Breast epithelium (tissue), 4 donors: ENCODE measurements around the gene NKX2-3. TPM values are rescaled to one million over a fixed set of nuclear protein-coding genes. Genes with fewer than 3 reads are reported as not detected.

Source experiments
- DNase-seq, 2 donors: peaks; one replicate each; pipeline ENCODE4 v3.0.0-alpha.2; 2019; ENCODE audit warnings: low spot score in 2 of 2
- H3K27ac ChIP-seq, 2 donors: fragments of 200-600 bp; sonication (generic) in 1 of 2; one replicate each; pipeline ENCODE4 v1.5.1; 2016 to 2019; ENCODE audit warnings: mild to moderate bottlenecking in 1 of 2
- H3K27me3 ChIP-seq, 2 donors: fragments of 200-600 bp; sonication (generic) in 1 of 2; one replicate each; pipeline versions ENCODE4 v1.5.1 to v1.6.0; 2017 to 2019; ENCODE audit warnings: control low read depth in 1 of 2, mild to moderate bottlenecking in 1 of 2
- H3K36me3 ChIP-seq: fragments of 200-600 bp; one replicate; pipeline ENCODE4 v1.5.1; 2019
- H3K4me1 ChIP-seq, 2 donors: fragments of 200-600 bp; sonication (generic); one replicate each; pipeline ENCODE4 v1.5.1; 2016 to 2019; ENCODE audit warnings: control low read depth in 1 of 2
- H3K4me3 ChIP-seq, 3 donors: fragments of 200-600 bp; sonication (generic); 1 replicate in 2 of 3; 2 replicates in 1 of 3; pipeline ENCODE4 v1.5.1; 2016 to 2019; ENCODE audit warnings: mild to moderate bottlenecking in 3 of 3, moderate library complexity in 2 of 3
- H3K9me3 ChIP-seq, 2 donors: fragments of 200-600 bp; sonication (generic) in 1 of 2; one replicate each; pipeline ENCODE4 v1.5.1; 2016 to 2019; ENCODE audit warnings: control low read depth in 1 of 2
- POLR2A ChIP-seq: fragments of 450-650 bp; IDR thresholded peaks from one replicate; pipeline ENCODE4 v1.6.1; 2016; ENCODE audit warnings: antibody characterized with exemption, mild to moderate bottlenecking, moderate library complexity
- POLR2AphosphoS5 ChIP-seq, 3 donors: sonication (generic); formaldehyde crosslinking; IDR thresholded peaks; one replicate each; pipeline ENCODE4 v1.6.1; 2017; ENCODE audit warnings: antibody characterized with exemption in 3 of 3
- intact Hi-C: fragments of 100-400 bp; cut with DNase I; formaldehyde crosslinking; loops from one replicate; pipeline ENCODE4 v1.15.1; 2023; ENCODE audit warnings: low total_unique reads
- total RNA-seq, 3 donors: library from RNA; depleted of rRNA; stranded (reverse); fragments of >200 nt; gene quantifications; one replicate each; pipeline ENCODE4 v1.1.0, GENCODE V29; 2016
- TF ChIP-seq, protein P1 (sequence below), 3 donors: fragments of 450-650 bp; IDR thresholded peaks; one replicate each; pipeline ENCODE4 v1.5.1; 2016 to 2017; ENCODE audit warnings: antibody characterized with exemption in 3 of 3, mild to moderate bottlenecking in 3 of 3, moderate library complexity in 3 of 3

The NKX2-3 gene
- total RNA-seq, 3 donors from 2014 or later = 0.15 TPM; not detected in 2

DNA sequence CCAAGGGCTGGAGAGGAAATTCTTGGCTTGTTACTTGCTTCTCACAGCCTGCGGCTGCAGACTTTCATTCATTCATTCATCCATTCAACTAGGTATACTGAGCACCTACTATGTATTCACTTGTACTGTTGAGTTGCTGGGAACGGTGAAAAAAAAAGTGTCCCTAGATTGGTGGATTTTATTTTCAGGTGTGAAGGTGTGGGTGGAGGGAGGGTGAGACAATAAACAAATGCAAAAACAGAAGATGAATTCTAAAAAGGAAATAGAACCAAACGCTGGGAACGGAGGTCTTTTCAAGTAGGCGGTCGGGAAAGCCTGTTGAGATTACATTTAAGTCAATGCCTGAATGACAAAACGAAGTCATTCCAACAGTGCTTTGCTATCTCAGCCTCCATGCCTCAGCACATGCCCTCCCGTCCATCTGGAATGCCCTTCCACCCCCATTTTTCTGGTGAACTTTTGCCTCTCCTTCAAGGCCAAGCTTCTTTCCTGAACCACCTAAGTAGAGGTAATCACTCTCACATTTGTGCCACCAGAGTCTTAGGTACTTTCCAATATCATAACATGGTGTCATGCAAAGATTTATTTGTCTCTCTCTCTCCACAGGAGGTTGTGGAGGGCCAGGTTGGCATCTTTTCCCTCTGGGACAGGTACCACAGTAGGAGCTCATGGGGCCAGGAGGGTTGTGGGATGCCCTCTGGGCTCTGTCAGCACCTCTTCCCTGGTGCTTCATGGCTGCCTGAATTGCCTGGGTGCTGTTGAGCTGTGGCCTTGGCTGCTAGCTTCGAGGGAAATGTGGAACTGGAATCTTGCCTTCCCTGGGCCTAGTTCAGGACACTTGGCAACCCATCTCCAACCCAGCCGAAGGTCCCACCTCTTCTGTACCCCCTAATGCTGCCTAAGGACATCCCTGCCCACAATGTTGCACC, 5.5 kb downstream of the NKX2-3 start:
- no peak for DNase-seq
- peaks cover 5 to 97% of the 10 kb centered on the region in 2 donors for H3K27me3 ChIP-seq
- H3K4me3 ChIP-seq = no peak overlapping the region
- TF ChIP-seq, protein P1, sequence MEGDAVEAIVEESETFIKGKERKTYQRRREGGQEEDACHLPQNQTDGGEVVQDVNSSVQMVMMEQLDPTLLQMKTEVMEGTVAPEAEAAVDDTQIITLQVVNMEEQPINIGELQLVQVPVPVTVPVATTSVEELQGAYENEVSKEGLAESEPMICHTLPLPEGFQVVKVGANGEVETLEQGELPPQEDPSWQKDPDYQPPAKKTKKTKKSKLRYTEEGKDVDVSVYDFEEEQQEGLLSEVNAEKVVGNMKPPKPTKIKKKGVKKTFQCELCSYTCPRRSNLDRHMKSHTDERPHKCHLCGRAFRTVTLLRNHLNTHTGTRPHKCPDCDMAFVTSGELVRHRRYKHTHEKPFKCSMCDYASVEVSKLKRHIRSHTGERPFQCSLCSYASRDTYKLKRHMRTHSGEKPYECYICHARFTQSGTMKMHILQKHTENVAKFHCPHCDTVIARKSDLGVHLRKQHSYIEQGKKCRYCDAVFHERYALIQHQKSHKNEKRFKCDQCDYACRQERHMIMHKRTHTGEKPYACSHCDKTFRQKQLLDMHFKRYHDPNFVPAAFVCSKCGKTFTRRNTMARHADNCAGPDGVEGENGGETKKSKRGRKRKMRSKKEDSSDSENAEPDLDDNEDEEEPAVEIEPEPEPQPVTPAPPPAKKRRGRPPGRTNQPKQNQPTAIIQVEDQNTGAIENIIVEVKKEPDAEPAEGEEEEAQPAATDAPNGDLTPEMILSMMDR (IDR thresholded peaks at IDR 0.05) = no peak
- no peak for TF ChIP-seq POLR2AphosphoS5 (IDR thresholded peaks at IDR 0.05)
- no peak for TF ChIP-seq POLR2A
- no peaks in the 10 kb centered on the region for H3K36me3 ChIP-seq
- intact Hi-C loops = no loop called here
- no peak overlapping the region for H3K27ac ChIP-seq
- H3K4me1 ChIP-seq = peaks cover 4 to 14% of the 10 kb centered on the region in 2 donors
- no peaks in the 10 kb centered on the region for H3K9me3 ChIP-seq

DNA sequence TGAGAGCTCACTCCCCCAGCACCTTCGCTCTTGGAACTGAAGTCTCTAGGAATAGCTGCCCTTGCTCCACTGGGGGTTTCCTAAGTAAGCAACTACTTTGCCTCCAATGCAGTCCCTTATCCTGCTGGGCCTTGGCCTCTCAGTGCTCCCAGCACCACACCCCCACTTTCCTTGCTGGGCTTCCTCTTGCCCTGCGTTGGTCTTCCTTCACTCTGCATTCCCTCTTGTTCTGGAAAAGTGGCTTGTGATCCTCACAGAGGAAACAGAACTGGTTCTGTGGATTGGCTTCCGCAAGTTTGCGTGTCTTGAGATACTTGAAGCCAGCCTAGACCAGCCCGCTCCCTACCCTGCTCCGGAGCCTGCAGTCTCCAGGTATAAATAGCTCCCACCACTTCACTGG, 6.4 kb downstream of the NKX2-3 start:
- Histone ChIP-seq H3K4me1 (peaks cover 4 to 14% of the 10 kb centered on the region in 2 donors), H3K27ac (no peak overlapping the region), H3K9me3 (no peaks in the 10 kb centered on the region), H3K27me3 (peaks cover 0 to 90% of the 10 kb centered on the region in 2 donors), H3K4me3 (no peak overlapping the region), H3K36me3 (no peaks in the 10 kb centered on the region)
- TF ChIP-seq POLR2A = no peak
- no peak for TF ChIP-seq POLR2AphosphoS5 (IDR thresholded peaks at IDR 0.05)
- TF ChIP-seq, protein P1 (IDR thresholded peaks at IDR 0.05) = no peak
- no peak for DNase-seq
- intact Hi-C loops = no loop called here

DNA sequence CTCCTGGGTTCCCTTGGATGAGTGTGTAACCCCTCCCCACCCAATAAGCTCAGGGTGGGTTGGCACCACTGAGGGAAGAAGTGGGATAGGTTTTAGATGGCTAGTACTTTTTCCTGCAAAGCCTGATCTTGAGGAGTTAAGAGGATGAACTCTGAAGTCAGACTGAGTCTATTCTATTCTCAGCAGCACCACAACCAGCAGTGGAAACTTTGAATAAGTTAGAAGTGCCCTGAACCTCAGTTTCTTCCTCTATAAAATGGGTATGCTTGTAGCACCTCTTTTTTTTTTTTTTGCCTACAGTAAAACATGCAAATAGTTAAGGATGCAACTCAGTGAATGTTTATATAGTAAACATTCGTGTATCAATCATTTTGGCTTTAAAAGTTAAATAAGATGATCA, 7.1 kb downstream of the NKX2-3 start:
- H3K9me3 ChIP-seq = no peaks in the 10 kb centered on the region
- H3K27ac ChIP-seq = no peak overlapping the region
- no peak overlapping the region for H3K4me3 ChIP-seq
- intact Hi-C loops = loop anchor here (1.0 to 5.0 kb wide), 3 partner anchors 20 to 1023 kb away; no protein-coding TSS in a partner anchor
- TF ChIP-seq POLR2AphosphoS5 (IDR thresholded peaks at IDR 0.05) = no peak
- TF ChIP-seq, protein P1 (IDR thresholded peaks at IDR 0.05) = no peak
- TF ChIP-seq POLR2A = no peak
- DNase-seq = no peak
- peaks cover 4 to 9% of the 10 kb centered on the region in 2 donors for H3K4me1 ChIP-seq
- peaks cover 0 to 89% of the 10 kb centered on the region in 2 donors for H3K27me3 ChIP-seq
- no peaks in the 10 kb centered on the region for H3K36me3 ChIP-seq

DNA sequence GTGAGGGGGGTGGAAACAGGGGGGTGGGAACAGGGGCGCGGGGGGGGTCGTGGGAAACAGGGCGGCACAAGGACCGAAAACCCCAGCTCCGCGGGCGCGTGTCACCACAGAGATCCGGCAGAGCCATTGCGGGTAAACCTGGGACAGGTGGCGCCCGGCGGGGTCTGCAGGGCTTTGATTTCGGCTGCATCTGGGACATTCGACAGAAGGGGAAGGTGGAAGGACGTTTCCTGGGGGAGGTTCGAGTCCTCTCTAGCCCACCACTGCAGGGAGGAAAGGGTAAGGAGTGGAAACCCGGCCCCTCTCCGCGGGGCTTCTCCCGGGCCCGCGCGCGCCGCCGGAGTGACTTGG, 7.5 kb downstream of the NKX2-3 start:
- Histone ChIP-seq H3K27me3 (peaks cover 0 to 88% of the 10 kb centered on the region in 2 donors), H3K36me3 (no peaks in the 10 kb centered on the region), H3K27ac (no peak overlapping the region), H3K4me1 (peaks cover 4 to 6% of the 10 kb centered on the region in 2 donors), H3K9me3 (no peaks in the 10 kb centered on the region), H3K4me3 (peak overlapping the region in 2 of 3 donors; percentile 29 to 55)
- intact Hi-C loops = loop anchor here (1.0 to 5.0 kb wide), 3 partner anchors 20 to 1023 kb away; no protein-coding TSS in a partner anchor
- no peak for DNase-seq
- TF ChIP-seq, protein P1 (IDR thresholded peaks at IDR 0.05) = no peak
- no peak for TF ChIP-seq POLR2A
- TF ChIP-seq POLR2AphosphoS5 (IDR thresholded peaks at IDR 0.05) = no peak
